DND-41 (cell line): ENCODE data around the gene TM4SF18.

Experiments
- ATAC-seq: fragments of 200-7000 bp; cut with Tn5 transposase; 3 replicates; pipeline ENCODE4 v1.9.1; 2021; ENCODE audit warnings: low read depth; ENCODE audit not compliant: insufficient read depth
- DNase-seq: peaks from one replicate; pipeline ENCODE4 v3.0.0-alpha.2; 2020
- H2AFZ ChIP-seq: 2 replicates; pipeline ENCODE4 v1.6.0; 2012; ENCODE audit warnings: low read depth, low read length
- H3K27ac ChIP-seq: 2 replicates; pipeline ENCODE4 v1.5.1; 2012; ENCODE audit warnings: low read length, inconsistent platforms
- H3K27me3 ChIP-seq: fragments of 200-600 bp; sonication (generic); 2 replicates; pipeline ENCODE4 v1.6.0; 2012; ENCODE audit warnings: low read length, mild to moderate bottlenecking, inconsistent platforms; ENCODE audit not compliant: insufficient read depth, poor library complexity
- H3K36me3 ChIP-seq: 2 replicates; pipeline ENCODE4 v1.5.1; 2012; ENCODE audit warnings: low read length, inconsistent platforms; ENCODE audit not compliant: insufficient read depth
- H3K4me1 ChIP-seq: 2 replicates; pipeline ENCODE4 v1.5.1; 2012; ENCODE audit warnings: mild to moderate bottlenecking, low read length; ENCODE audit not compliant: insufficient read depth
- H3K4me2 ChIP-seq: 2 replicates; pipeline ENCODE4 v1.6.0; 2012; ENCODE audit warnings: mild to moderate bottlenecking, moderate library complexity, low read length, inconsistent platforms; ENCODE audit not compliant: insufficient read depth
- H3K4me3 ChIP-seq, 2 experiments: fragments of 200-600 bp in 1 of 2; shearing (Covaris generic) in 1 of 2; 2 replicates each; pipeline ENCODE4 v1.5.1; 2012 to 2016; ENCODE audit warnings: inconsistent platforms in 2 of 2, low read length in 2 of 2, mild to moderate bottlenecking in 2 of 2, low read depth in 1 of 2, moderate library complexity in 1 of 2
- H3K79me2 ChIP-seq: 2 replicates; pipeline ENCODE4 v1.6.0; 2012; ENCODE audit warnings: low read length, inconsistent platforms; ENCODE audit not compliant: insufficient read depth
- H3K9ac ChIP-seq: 2 replicates; pipeline ENCODE4 v1.6.0; 2012; ENCODE audit warnings: low read depth, mild to moderate bottlenecking, inconsistent platforms, low read length, moderate library complexity
- H3K9me3 ChIP-seq: 2 replicates; pipeline ENCODE4 v1.5.1; 2012; ENCODE audit warnings: low read length, moderate library complexity, mild to moderate bottlenecking, inconsistent platforms; ENCODE audit not compliant: insufficient read depth, severe bottlenecking
- H4K20me1 ChIP-seq: 2 replicates; pipeline ENCODE4 v1.6.0; 2012; ENCODE audit warnings: low read length; ENCODE audit not compliant: insufficient read depth
- EZH2 ChIP-seq: IDR thresholded peaks from 3 replicates; pipeline ENCODE4 v1.6.1; 2012; ENCODE audit warnings: borderline replicate concordance, low read depth, mild to moderate bottlenecking, moderate library complexity, low read length, inconsistent platforms; ENCODE audit not compliant: severe bottlenecking
- TF ChIP-seq, protein P1 (sequence below): IDR thresholded peaks from 2 replicates; pipeline ENCODE4 v1.5.1; 2012; ENCODE audit warnings: borderline replicate concordance, low read length, moderate library complexity, mild to moderate bottlenecking; ENCODE audit not compliant: poor library complexity, severe bottlenecking; ENCODE audit errors: extremely low read depth

The TM4SF18 gene

DNA sequence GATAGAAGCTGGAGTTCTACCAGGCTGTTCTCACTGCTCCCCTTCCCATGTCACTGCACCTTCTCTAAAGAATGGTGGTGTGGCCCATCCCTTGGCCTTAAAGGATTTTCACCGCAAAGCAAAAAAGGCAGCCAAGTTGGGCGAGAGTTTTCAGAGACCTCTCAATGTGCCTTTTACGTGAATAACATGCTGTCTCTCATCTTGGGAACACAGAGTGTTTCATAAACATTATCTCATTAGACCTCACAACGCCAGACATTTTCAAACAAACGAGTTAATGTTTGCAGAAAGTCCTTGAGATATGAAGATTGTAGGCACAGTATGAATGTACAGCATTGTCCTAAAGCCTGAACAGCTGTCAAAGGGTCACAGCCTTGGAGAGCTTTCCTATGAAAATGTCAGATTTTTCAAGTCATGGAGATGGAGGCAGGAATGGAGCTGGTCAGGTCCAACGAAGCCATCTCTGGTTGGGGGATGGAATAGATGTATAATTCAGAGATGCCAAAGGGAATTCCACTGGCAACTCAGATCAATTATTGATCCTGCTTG lies 22.7 kb upstream of the TM4SF18 start:
- TF ChIP-seq EZH2: no peak
- TF ChIP-seq, protein P1, sequence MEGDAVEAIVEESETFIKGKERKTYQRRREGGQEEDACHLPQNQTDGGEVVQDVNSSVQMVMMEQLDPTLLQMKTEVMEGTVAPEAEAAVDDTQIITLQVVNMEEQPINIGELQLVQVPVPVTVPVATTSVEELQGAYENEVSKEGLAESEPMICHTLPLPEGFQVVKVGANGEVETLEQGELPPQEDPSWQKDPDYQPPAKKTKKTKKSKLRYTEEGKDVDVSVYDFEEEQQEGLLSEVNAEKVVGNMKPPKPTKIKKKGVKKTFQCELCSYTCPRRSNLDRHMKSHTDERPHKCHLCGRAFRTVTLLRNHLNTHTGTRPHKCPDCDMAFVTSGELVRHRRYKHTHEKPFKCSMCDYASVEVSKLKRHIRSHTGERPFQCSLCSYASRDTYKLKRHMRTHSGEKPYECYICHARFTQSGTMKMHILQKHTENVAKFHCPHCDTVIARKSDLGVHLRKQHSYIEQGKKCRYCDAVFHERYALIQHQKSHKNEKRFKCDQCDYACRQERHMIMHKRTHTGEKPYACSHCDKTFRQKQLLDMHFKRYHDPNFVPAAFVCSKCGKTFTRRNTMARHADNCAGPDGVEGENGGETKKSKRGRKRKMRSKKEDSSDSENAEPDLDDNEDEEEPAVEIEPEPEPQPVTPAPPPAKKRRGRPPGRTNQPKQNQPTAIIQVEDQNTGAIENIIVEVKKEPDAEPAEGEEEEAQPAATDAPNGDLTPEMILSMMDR: no peak
- no peak for DNase-seq
- H2AFZ ChIP-seq: no peak overlapping the region
- H3K79me2 ChIP-seq: no peaks in the 10 kb centered on the region
- H3K4me2 ChIP-seq: no peak overlapping the region
- no peak overlapping the region for H3K9ac ChIP-seq
- peaks cover 2% of the 10 kb centered on the region for H3K27me3 ChIP-seq
- H4K20me1 ChIP-seq: no peaks in the 10 kb centered on the region
- no peak for ATAC-seq
- no peaks in the 10 kb centered on the region for H3K9me3 ChIP-seq
- H3K27ac ChIP-seq: no peak overlapping the region
- H3K4me3 ChIP-seq: no peak overlapping the region
- no peaks in the 10 kb centered on the region for H3K36me3 ChIP-seq
- H3K4me1 ChIP-seq: no peaks in the 10 kb centered on the region

DNA sequence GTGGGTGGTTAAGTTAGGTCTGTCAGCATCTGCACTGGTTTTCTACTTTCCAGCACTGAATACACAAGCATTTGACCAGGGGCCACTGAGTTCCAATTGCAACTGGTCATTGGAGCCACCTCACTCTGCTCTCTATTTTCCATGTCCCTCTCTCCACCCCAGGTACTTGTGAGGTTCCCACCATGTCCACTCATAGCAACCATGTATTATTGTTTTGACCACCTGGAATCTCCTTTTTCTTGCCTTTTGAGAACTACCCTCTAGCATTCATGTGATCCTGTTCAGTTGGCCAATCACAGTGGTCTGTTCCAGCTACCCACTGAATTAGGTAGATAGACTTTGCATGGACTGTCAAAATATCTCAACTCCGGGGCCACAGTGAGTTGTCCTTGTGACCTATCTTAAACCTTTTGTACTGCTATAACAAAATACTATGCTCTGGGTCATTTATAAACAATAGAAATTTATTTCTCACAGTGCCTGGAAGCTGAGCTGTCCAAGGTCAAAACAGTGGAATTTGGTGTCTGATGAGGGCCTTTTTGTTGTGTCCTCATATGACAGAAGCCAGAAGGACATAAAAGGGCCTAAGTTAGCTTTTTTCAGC lies 20.2 kb upstream of the TM4SF18 start:
- Histone ChIP-seq H3K79me2 (no peaks in the 10 kb centered on the region), H3K4me1 (no peaks in the 10 kb centered on the region), H3K4me3 (no peak overlapping the region), H2AFZ (no peak overlapping the region), H4K20me1 (no peaks in the 10 kb centered on the region), H3K27me3 (peaks cover 10% of the 10 kb centered on the region), H3K9me3 (no peaks in the 10 kb centered on the region), H3K27ac (no peak overlapping the region), H3K36me3 (no peaks in the 10 kb centered on the region), H3K4me2 (no peak overlapping the region), H3K9ac (no peak overlapping the region)
- ATAC-seq (no peak), DNase-seq (no peak)
- TF ChIP-seq, protein P1: no peak
- no peak for TF ChIP-seq EZH2

DNA sequence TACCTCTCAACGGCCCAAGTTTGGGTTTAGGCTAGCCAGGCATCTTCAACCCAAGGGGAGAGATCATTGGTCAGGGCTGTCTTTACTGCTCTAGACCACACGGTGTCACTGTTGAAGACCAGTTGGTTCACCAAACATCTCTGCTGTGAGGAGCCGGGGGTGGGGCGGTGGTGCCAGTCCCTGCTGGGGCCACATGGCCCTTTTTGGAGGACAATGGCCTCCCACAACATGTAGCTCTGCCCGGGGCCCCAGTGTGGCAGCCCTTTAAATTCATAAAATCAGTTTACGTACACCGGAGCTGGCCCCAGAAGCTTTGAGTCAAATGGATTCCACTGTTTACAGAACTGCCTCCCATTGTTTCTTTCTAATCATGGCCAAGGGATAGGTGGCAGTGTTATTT lies 19.1 kb upstream of the TM4SF18 start:
- no peak overlapping the region for H3K9ac ChIP-seq

More for the DNA sequence above, 19.1 kb upstream of the TM4SF18 start:
- no peaks in the 10 kb centered on the region for H3K9me3 ChIP-seq
- H3K36me3 ChIP-seq: no peaks in the 10 kb centered on the region
- no peak overlapping the region for H3K4me3 ChIP-seq
- DNase-seq: peak; percentile 24
- peak; percentile 80 for ATAC-seq
- H3K27me3 ChIP-seq: peaks cover 17% of the 10 kb centered on the region
- no peaks in the 10 kb centered on the region for H3K4me1 ChIP-seq
- H2AFZ ChIP-seq: no peak overlapping the region
- no peaks in the 10 kb centered on the region for H3K79me2 ChIP-seq
- TF ChIP-seq EZH2: no peak
- TF ChIP-seq, protein P1: peak; percentile 64
- H3K4me2 ChIP-seq: no peak overlapping the region
- H3K27ac ChIP-seq: no peak overlapping the region
- H4K20me1 ChIP-seq: no peaks in the 10 kb centered on the region
